Ovary (tissue), 10 donors: ENCODE data around the gene BTG1. TPM values are rescaled to one million over a fixed set of nuclear protein-coding genes. Genes with fewer than 3 reads are reported as not detected.

Source experiments
- DNase-seq, 5 donors: peaks; one replicate each; pipeline ENCODE4 v3.0.0-alpha.2; 2019 to 2020
- H3K27ac ChIP-seq, 2 donors: fragments of 200-600 bp; one replicate each; pipeline versions ENCODE4 v1.5.1 to v1.8.0; 2019 to 2022
- H3K27me3 ChIP-seq: fragments of 200-600 bp; one replicate; pipeline ENCODE4 v1.8.0; 2022
- H3K36me3 ChIP-seq: fragments of 200-600 bp; sonication (generic); one replicate; pipeline ENCODE4 v1.5.1; 2019
- H3K4me1 ChIP-seq: one replicate; pipeline ENCODE4 v1.8.1; 2013; ENCODE audit warnings: mild to moderate bottlenecking, moderate library complexity; ENCODE audit not compliant: insufficient read depth
- H3K4me3 ChIP-seq: fragments of 200-600 bp; sonication (generic); one replicate; pipeline ENCODE4 v1.5.1; 2017
- H3K9me3 ChIP-seq, 2 donors: fragments of 200-600 bp in 1 of 2; sonication (generic) in 1 of 2; one replicate each; pipeline versions ENCODE4 v1.5.1 to v1.8.1; 2013 to 2019; ENCODE audit warnings: mild to moderate bottlenecking in 1 of 2, moderate library complexity in 1 of 2
- CTCF ChIP-seq, 3 donors: fragments of 450-650 bp in 2 of 3; fragments of 200-600 bp in 1 of 3; IDR thresholded peaks; one replicate each; pipeline versions ENCODE4 v1.5.1 to v1.8.0; 2016 to 2022; ENCODE audit warnings: antibody characterized with exemption in 3 of 3, mild to moderate bottlenecking in 1 of 3
- EP300 ChIP-seq: sonication (generic); formaldehyde crosslinking; IDR thresholded peaks from one replicate; pipeline ENCODE4 v1.6.1; 2017; ENCODE audit warnings: antibody characterized with exemption
- POLR2A ChIP-seq: fragments of 450-650 bp; IDR thresholded peaks from one replicate; pipeline ENCODE4 v1.6.1; 2017; ENCODE audit warnings: antibody characterized with exemption, mild to moderate bottlenecking, moderate library complexity
- WGBS, 3 donors: extraction: QIAGEN DNeasy Blood & Tissue Kit in 1 of 3; methylation state at CpG; one replicate each; pipeline versions ENCODE4 v1.1.5 to v1.1.7; 2013 to 2017; 5-methylcytosine and 5-hydroxymethylcytosine counted together
- intact Hi-C, 4 donors: fragments of 100-400 bp; cut with DNase I; formaldehyde crosslinking; loops; one replicate each; pipeline versions ENCODE4 v1.11.0 to v1.15.1; 2022 to 2023
- long read RNA-seq, 3 donors: library from polyadenylated mRNA in 2 of 3; unstranded in 2 of 3; transcript quantifications; one replicate each; pipeline ENCODE4 v2.0.0 and lab custom pipeline, GENCODE V29; 2021 to 2026
- polyA plus RNA-seq, 2 donors: library from polyadenylated mRNA; stranded (reverse); fragments of 200-250 nt in 1 of 2; fragments of 350-450 nt in 1 of 2; fragmentation: Illumina TruSeq in 1 of 2; extraction: RNeasy Lipid Tissue Mini Kit (QIAGEN cat#74804) in 1 of 2; gene quantifications; one replicate each; pipeline ENCODE4 v1.2.3, GENCODE V29; 2013 to 2014
- total RNA-seq, 7 donors: library from RNA; depleted of rRNA in 2 of 7; stranded (reverse); fragments of >200 nt in 2 of 7; fragmentation: NEBNext Ultra II Directional in 3 of 7; extraction: Animal tissue kit (Norgen Biotek cat#: 25700) in 3 of 7; gene quantifications; one replicate each; pipeline versions ENCODE4 v1.1.0 to v1.2.4, GENCODE V29; 2016 to 2023
- donor health status: DM: no; HTN: no; CAD: no; lungs with moderate emphysema.
- donor health status: DM: no; HTN: no; CAD: no.
- donor health status: Bipolar disorder and iron deficiency.
- donor health status: DM: yes; HTN: yes; CAD: no.
- donor health status: DM: no; HTN: no; CAD: no.
- donor health status: DM: yes; HTN: yes; CAD: no.

BTG1 gene
- total RNA-seq (100 to 1,000 TPM in 2 of 7 donors, 10 to 100 TPM in 5; 63.6 to 145 (median 86.1) TPM), polyA plus RNA-seq (10 to 100 TPM; 55.8 to 94.2 TPM)
- long read RNA-seq, donor 1, full-length matches to known transcripts = 36 of 42 reads
- long read RNA-seq, donor 1, partial matches to known transcripts = 0 of 42 reads
- long read RNA-seq, donor 1, other reads (novel, unspliced or antisense) = 6 of 42 reads
- long read RNA-seq, donor 2, full-length matches to known transcripts = 70 of 70 reads
- long read RNA-seq, donor 2, partial matches to known transcripts = 0 of 70 reads
- long read RNA-seq, donor 2, other reads (novel, unspliced or antisense) = 0 of 70 reads
- long read RNA-seq, donor 3, full-length matches to known transcripts = 131 of 136 reads
- long read RNA-seq, donor 3, partial matches to known transcripts = 0 of 136 reads
- long read RNA-seq, donor 3, other reads (novel, unspliced or antisense) = 5 of 136 reads

GRCh38 chr12:92145731-92146496, at the start of gene BTG1:
Gene BTG1 (minus strand): TSS chr12:92145846. CDS start chr12:92145535, 311 bp downstream.
- Histone ChIP-seq H3K9me3 (no peaks in the 10 kb centered on the region), H3K27ac (peak within 1 kb of the TSS; percentile 96 to 99), H3K4me3 (peak within 1 kb of the TSS; percentile 100), H3K27me3 (no peaks in the 10 kb centered on the region), H3K36me3 (no peaks in the 10 kb centered on the region), H3K4me1 (no peaks in the 10 kb centered on the region)
- peak; percentile 99 to 100 (median 99) for DNase-seq
- WGBS, 3 donors = 0% methylated on average over 61 of the region's 61 CpGs
- TF ChIP-seq POLR2A = peak; percentile 98
- peak; percentile 7 to 31 (median 20) for TF ChIP-seq CTCF (IDR thresholded peaks at IDR 0.05)
- peak; percentile 64 for TF ChIP-seq EP300
- intact Hi-C loops = loop anchor here in 3 of 4 donors (1.0 to 10.0 kb wide), 6 partner anchors 99 to 426 kb away; no protein-coding TSS in a partner anchor

- no peaks in the 10 kb centered on the region for H3K36me3 ChIP-seq
- H3K27ac ChIP-seq = no peak overlapping the region
- DNase-seq = no peak
- no peaks in the 10 kb centered on the region for H3K4me1 ChIP-seq
- H3K4me3 ChIP-seq = no peak overlapping the region
- no peaks in the 10 kb centered on the region for H3K27me3 ChIP-seq
- TF ChIP-seq POLR2A (no peak), CTCF (IDR thresholded peaks at IDR 0.05) (no peak), EP300 (no peak)
- no peaks in the 10 kb centered on the region for H3K9me3 ChIP-seq
- intact Hi-C loops = no loop called here
- 77 to 83% (median 78%) methylated on average over 4 of the region's 4 CpGs for WGBS, 3 donors
Observed at GRCh38 chr12:92194561-92194960, 48.9 kb upstream of the BTG1 start.

- intact Hi-C loops = no loop called here
- no peak for TF ChIP-seq CTCF (IDR thresholded peaks at IDR 0.05)
- TF ChIP-seq POLR2A = no peak
- no peak for TF ChIP-seq EP300
- 62 to 92% (median 92%) methylated on average over 2 of the region's 2 CpGs for WGBS, 3 donors
Observed at GRCh38 chr12:92193846-92194245, 48.2 kb upstream of the BTG1 start.

GRCh38 chr12:92193063-92193462, 47.4 kb upstream of the BTG1 start:
- DNase-seq = no peak
- TF ChIP-seq EP300 (no peak), POLR2A (no peak), CTCF (IDR thresholded peaks at IDR 0.05) (no peak)
- no peaks in the 10 kb centered on the region for H3K36me3 ChIP-seq

More at GRCh38 chr12:92193846-92194245, 48.2 kb upstream of the BTG1 start:
- H3K36me3 ChIP-seq = no peaks in the 10 kb centered on the region
- H3K4me1 ChIP-seq = no peaks in the 10 kb centered on the region
- no peak overlapping the region for H3K4me3 ChIP-seq
- H3K9me3 ChIP-seq = no peaks in the 10 kb centered on the region
- no peaks in the 10 kb centered on the region for H3K27me3 ChIP-seq
- H3K27ac ChIP-seq = no peak overlapping the region
- no peak for DNase-seq

More at GRCh38 chr12:92193063-92193462, 47.4 kb upstream of the BTG1 start:
- Histone ChIP-seq H3K4me1 (no peaks in the 10 kb centered on the region), H3K27ac (no peak overlapping the region), H3K27me3 (no peaks in the 10 kb centered on the region), H3K4me3 (no peak overlapping the region), H3K9me3 (no peaks in the 10 kb centered on the region)
- 49 to 70% (median 53%) methylated on average over 2 of the region's 2 CpGs for WGBS, 3 donors
- intact Hi-C loops = no loop called here
